Measurements from ENCODE around the gene TMEM108.

GRCh38 chr3:133092681-133093080 lies 54.5 kb downstream of the TMEM108 start:
- TF ChIP-seq CTCF (IDR thresholded peaks at IDR 0.05) (no peak), POLR2A (IDR thresholded peaks at IDR 0.05) (no peak)

All from thyroid gland (tissue), 4 donors.